ENCODE results near the gene ARHGAP23.

The ARHGAP23 gene

DNA sequence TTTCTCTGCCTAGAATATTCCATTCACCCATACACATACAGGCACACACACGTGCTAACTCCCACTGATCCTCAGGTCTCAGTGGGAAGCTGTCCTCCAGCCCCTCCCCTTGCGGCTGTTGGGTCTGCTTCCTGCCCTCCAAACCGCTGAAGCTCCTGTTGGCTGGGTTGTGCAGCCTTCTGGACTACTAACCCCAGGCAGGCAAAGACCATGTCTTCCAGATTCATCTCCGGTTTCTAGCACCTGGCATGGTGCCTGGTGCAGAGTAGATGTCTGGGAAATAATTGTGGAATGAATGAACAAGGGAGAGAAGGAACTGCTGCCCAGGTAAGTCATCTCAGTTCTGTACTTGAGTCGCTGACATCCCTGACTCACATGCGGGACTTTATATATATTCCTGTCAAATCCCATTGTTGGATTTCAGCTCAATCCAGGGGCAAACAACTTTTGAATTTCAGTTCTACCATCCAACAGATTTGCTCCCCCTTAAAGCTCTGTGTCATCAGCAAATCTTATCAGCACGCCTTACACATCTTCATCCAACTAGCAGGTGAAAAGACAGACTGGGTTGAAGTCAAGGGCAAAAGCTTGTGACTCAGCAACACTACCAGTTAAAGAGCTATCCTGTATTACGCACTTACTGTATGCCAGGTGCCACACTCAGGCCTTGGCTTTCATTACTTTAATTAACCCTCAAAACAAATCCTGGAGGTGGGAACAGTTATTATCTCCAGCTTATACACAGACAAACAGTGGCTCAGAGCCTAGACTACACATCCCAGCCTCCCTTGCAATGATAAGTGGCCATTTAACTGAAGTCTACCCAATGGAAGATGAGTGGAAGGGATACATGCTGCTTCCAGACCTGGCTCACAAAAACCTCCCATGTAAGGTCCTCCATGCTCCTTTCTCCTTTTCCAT, 126.4 kb downstream of the ARHGAP23 start:
- DNase-seq: peak; percentile 60

DNA sequence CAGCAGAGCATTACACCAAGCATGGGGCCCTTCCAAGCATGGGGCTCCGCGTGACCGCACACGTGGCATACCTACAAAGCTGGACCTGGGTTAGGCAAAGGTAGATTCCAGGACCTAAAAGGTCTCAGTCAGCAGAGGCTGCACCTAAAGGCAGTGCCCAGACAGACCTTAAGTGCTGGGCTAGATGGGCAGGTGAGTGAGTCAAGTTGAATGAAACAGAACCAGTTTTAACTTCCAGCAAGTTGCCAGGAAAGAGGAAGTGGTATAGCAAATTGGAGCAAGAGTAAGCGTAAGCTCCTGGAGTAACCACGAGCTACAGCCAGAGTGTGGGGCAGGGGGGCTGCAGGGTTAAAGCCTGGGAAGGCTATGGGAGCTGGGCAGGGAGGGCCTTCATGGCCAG, 128.0 kb downstream of the ARHGAP23 start:
- no peak for DNase-seq

DNA sequence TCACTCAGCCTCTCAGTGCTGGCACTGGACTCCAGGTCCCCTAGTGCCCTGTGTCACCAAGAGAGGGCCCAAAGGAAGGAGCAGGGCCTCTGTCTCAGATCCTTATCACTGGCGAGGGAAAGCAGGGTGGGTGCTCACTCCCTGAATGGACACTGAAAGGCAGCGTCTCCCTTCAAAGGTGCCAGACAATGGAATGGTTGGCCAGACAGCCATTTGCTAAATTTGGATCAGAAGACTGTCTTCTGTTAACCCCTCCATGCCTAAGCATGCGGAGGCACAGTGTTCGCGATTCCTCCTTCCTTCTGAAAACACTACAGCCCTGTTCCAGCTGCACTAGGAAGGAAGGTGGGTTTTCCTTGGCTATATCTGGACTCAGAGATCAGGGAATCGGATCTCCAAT, 129.1 kb downstream of the ARHGAP23 start:
- no peak for DNase-seq

DNA sequence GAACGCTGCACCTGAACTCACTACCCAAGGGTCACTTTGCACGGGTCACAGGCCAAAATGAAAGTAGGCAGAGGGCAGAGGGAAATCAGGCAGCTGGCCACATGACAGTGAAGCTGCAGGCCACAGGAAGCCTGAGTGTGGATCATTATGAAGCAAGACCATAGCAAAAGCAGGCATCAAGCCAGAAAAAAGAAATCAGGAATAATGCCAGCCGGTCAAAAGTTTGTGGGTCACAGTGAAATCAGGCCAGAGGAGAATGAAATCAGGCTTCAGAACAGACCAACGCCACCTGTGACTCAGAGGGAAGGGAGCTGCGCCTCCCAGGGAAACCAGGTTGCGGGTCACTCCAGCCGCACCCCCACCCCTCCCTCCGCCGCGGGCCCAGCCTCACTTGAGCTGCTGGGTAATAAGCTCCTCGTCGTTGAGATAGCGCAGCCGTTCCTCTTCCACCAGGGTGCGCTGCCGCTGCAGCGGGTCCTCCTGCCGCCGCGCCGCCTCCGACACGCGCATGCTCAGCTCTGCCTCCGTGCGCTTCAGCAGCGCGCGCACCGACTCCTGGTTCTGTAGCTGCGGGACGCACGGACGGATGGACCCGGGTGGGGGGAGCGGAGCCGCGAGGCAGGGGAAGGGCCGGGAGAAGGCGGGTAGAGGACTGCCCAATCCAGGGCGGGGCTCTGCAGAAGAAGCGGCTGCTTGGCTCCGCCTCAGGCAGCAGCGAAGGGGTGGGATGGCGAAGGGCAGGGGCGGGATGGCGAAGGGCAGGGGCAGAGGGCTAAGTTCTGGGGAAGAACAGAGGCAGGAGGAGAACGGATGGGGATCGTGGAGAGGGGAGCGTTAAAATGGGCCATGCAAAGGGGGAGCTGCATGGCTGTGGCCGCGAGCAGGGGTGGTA, 129.8 kb downstream of the ARHGAP23 start:
- peak; percentile 95 for DNase-seq

DNA sequence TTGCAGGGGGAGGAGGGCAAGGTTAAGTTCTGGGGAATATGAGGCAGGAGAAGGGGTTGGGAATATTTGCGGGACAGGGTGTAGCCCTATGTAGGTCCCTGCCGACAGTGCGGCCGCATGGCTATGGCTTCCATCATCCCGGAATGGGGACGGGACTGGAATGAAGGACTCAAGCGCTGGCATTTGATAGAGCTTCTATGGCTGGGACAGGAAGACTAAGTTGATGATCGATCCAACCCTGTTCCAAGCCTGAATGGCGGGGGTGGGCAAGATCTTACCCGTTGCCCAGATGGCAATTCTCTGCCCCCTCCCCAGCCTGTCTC, 130.4 kb downstream of the ARHGAP23 start:
- no peak for DNase-seq

DNA sequence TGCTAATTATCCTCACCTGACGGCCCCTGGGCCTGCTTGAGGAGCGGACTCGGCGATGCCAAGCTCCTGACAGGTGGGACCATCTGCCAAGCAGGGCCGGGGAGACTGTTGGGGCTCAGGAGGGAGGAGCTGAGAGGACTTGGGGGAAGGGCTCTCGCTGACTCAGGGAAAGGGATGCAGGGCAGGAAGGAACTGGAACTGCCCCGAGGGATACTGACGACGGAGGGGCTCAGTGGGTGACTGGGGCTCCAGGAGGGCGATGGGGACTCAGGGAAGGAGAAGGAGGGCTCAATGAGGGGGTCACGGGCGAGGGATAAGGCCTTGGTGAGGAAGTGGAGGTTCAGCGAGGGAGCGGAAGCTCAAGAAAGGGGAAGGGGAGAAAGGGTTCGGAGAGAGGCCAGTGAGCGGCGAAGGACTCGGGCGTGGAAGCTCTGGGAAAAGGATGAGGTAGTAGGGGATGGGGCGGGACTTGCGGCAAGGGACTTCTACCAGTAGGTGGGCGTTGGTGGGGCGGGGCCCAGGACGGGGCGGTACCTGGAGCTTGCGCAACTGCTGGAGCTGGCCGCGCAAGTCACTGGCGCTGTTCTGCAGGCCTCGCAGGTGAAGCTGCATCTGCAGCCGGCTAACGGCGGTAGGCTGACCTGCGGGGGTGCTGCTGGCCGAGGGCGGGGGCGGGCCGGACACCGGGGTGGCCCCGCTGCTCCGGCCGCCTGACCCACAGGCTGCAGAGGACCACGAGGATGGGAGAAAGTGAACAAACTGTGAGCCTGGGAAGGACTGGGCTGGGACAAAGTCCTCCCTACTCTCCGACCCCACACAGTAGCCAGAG, 131.0 kb downstream of the ARHGAP23 start:
- DNase-seq: peak; percentile 95

DNA sequence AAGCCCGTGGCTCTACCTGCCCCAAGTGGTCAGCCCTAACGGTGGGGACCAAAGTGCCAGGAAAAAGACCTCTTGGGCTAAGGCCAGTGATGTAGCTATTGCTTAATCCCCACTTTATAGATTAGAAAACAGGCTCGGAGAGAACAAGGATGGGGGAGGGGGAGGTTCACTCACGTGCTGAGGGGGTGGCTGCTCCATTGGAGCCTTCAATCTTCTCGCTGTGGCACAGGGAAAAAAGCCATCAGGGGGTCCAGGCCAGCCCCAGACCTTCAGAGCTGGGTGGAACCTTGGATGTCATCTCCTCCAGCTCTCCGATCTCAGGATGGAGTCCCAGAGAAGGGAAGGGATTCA, 131.6 kb downstream of the ARHGAP23 start:
- no peak for DNase-seq

DNA sequence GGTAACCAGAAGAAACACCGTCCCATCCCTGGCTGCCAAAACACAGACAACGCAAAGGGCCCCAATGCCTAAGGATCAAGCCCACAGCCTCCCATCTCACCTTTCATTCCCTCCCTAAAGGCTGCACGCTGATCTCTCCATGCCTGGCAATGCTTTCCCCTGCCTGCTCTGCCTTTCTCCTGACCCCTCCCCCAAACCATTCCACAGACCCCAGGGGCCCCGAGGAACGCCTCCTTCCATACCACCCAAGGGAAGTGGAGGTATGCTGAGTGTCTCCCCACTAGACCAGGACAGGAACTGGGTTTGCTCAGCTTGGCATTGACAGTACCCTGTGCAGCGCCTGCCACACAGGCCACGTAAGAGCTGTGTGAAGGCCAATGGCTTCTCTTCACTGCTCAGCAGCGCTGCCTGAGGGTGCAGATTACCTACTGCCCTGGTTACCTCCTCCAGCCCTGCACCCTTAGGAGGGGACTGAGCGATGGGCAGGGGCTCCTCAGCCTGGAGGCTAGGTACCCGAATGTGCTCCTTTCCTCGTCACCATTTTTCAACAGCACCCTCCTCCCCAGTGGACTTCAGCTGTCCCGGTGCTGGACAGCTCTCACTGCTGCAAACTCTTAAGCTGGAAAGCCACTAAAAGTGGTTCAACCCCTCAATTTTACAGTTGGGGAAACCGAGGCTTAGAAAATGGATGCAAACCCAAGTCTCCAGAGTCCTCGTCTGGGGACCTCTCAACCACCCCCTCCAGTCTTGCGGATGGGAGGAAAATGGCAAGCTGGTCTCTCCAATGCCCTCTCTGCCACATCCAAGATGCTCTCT, 132.4 kb downstream of the ARHGAP23 start:
- DNase-seq: no peak

DNA sequence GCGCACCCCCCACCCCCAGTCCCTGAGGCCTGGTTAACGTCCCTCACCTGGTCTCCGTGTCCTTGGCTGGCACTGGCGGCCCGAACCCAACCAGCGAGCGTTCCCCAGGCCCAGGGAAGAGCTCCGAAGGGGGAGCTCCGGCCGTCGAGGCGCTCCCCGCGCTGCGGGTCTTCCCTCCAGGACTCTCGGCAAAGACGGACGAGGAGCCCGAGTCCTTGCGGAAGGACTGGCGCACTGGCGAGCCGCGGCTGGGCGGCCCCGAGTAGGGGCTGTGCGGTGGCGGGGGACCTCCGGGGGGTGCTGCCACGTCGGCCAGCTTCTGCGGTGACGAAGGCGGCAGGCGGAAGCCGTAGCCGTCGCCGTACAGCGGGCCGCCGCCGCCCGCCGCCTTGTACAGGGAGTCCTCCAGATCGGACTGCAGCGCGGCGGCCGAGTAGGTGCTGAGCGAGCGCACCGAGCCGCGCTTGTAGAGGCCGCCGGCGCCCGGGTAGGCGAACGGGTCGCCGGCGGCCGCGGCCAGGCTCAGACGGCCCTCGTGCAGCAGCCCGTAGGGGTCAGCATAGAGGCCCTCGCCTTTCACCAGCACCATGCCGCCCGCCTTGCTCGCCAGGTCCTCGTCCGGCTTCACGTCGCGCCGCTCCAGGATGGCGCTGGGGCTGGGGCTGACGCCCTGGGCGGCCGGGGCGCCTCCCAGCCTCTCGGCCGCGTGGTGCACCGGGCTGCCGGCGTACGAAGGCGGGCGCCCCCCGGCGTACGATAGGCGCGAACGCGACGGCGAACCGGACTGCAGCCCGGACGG, 133.4 kb downstream of the ARHGAP23 start:
- no peak for DNase-seq
